Right lobe of liver (tissue), 6 donors: ENCODE measurements around the gene PTGFRN. TPM values are rescaled to one million over a fixed set of nuclear protein-coding genes. Genes with fewer than 3 reads are reported as not detected.
A peak's percentile ranks its signal among the peaks of the same experiment; 100 is the strongest.

ENCODE experiments used
- ATAC-seq, 4 donors: fragments of 200-7000 bp; cut with Tn5 transposase; one replicate each; pipeline ENCODE4 v1.9.1; 2020; ENCODE audit warnings: mild to moderate bottlenecking in 4 of 4, moderate library complexity in 4 of 4
- DNase-seq, 3 donors: peaks; one replicate each; pipeline ENCODE4 v3.0.0-alpha.2; 2020
- H3K27ac ChIP-seq, 3 donors: fragments of 200-600 bp; one replicate each; pipeline ENCODE4 v1.8.0; 2022
- H3K27me3 ChIP-seq, 2 donors: fragments of 200-600 bp; one replicate each; pipeline ENCODE4 v1.8.0; 2022
- H3K36me3 ChIP-seq, 4 donors: fragments of 200-600 bp; sonication (generic) in 1 of 4; one replicate each; pipeline versions ENCODE4 v1.5.1 to v1.8.0; 2017 to 2022; ENCODE audit warnings: control low read depth in 1 of 4
- H3K4me1 ChIP-seq, 4 donors: fragments of 200-600 bp; sonication (generic) in 1 of 4; one replicate each; pipeline versions ENCODE4 v1.5.1 to v1.8.0; 2017 to 2022; ENCODE audit warnings: control low read depth in 1 of 4
- H3K4me3 ChIP-seq, 3 donors: fragments of 200-600 bp; one replicate each; pipeline ENCODE4 v1.8.0; 2022
- H3K9me3 ChIP-seq, 4 donors: fragments of 200-600 bp; sonication (generic) in 1 of 4; one replicate each; pipeline versions ENCODE4 v1.5.1 to v1.8.0; 2017 to 2022; ENCODE audit warnings: control low read depth in 1 of 4
- POLR2A ChIP-seq: fragments of 450-650 bp; IDR thresholded peaks from one replicate; pipeline ENCODE4 v1.6.1; 2017; ENCODE audit warnings: antibody characterized with exemption, mild to moderate bottlenecking
- WGBS: methylation state at CpG from one replicate; pipeline ENCODE4 v1.1.6; 2018; ENCODE audit warnings: low coverage, low lambda C conversion rate; ENCODE audit not compliant: insufficient coverage; ENCODE audit errors: missing lambda C conversion rate; 5-methylcytosine and 5-hydroxymethylcytosine counted together
- intact Hi-C, 2 donors: fragments of 100-400 bp; cut with DNase I; formaldehyde crosslinking; loops; one replicate each; pipeline versions ENCODE4 v1.11.2 to v1.14.1; 2022
- total RNA-seq, 6 experiments: library from RNA; depleted of rRNA in 2 of 6; stranded (reverse); fragments of >200 nt in 2 of 6; fragmentation: NEBNext Ultra II Directional in 3 of 6; extraction: Animal tissue kit (Norgen Biotek cat#: 25700) in 3 of 6; gene quantifications; one replicate each; pipeline versions ENCODE4 v1.1.0 to v1.2.4, GENCODE V29; 2016 to 2023
- TF ChIP-seq, protein P1 (sequence below), 4 donors: fragments of 200-600 bp in 3 of 4; fragments of 450-650 bp in 1 of 4; IDR thresholded peaks; one replicate each; pipeline versions ENCODE4 v1.5.1 to v1.8.0; 2016 to 2022; ENCODE audit warnings: antibody characterized with exemption in 4 of 4, mild to moderate bottlenecking in 2 of 4
- donor health status: DM: no; HTN: yes; CAD: no.
- donor health status: DM: no; HTN: no; CAD: no.
- donor health status: DM: no; HTN: no; CAD: no.
- donor health status: DM: no; HTN: yes; CAD: no.
- donor health status: DM: no; HTN: yes; CAD: no.

The PTGFRN gene
- total RNA-seq, 6 experiments from 2014 or later: 12.6 to 28.1 (median 17.5) TPM

DNA sequence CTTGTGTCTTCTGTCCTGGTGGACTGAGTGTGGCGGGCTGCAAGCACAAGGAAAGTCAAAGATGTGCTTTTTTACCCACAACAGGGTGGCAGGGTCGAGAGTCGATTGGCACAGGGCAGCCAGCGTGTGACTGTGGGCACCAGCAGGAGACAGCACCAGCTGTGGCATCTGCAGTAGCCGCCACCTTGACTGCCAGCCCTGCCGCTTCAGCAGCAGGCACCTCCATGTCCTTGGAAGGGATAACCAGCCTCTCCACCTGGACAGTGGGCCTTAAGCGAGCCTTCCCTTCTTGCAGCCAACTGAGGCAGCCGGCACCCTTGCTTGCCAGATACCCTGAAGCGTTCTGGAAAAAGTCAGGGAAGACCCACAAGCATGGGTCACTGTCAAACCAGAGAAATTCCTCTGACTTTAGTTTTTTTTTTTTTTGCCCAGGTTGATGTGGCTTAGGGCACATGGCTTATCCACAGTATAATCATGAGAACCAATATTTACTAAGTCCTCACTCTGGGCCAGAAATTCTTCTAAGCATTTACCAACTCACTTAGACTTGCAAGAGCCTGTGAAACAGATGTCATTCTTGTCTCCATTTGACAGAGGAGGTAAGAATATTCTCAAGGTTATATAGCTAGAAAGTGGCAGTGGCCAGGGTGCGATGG, 30.1 kb upstream of the PTGFRN start:
- DNase-seq: no peak
- WGBS: 90% methylated on average over 3 of the region's 10 CpGs

DNA sequence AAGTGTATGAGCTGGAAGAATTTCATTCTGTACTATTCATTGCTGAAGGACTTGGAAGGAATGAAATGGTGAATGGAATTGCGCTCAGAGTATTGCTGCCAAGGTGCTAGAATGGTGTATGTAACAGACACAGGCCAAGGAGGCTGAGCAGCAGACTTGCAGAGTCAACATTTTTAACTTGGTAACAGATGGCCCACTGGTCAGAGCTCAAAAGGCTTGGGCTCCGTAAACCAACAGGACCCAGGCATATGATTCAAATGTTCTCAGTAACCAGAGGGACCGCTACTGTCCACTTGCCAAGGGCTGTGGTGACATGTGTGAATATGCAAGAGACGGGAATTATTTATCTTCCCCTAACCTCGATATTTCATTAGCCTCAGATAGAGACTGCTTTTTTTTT, 28.8 kb upstream of the PTGFRN start:
- WGBS: 97% methylated on average over 2 of the region's 5 CpGs
- Histone ChIP-seq H3K9me3 (no peaks in the 10 kb centered on the region), H3K36me3 (no peaks in the 10 kb centered on the region), H3K4me1 (peaks cover 0 to 5% (median 0%) of the 10 kb centered on the region in 4 donors), H3K4me3 (no peak overlapping the region), H3K27me3 (no peaks in the 10 kb centered on the region), H3K27ac (no peak overlapping the region)
- ATAC-seq (no peak), DNase-seq (no peak)
- intact Hi-C loops: no loop called here
- TF ChIP-seq, protein P1, sequence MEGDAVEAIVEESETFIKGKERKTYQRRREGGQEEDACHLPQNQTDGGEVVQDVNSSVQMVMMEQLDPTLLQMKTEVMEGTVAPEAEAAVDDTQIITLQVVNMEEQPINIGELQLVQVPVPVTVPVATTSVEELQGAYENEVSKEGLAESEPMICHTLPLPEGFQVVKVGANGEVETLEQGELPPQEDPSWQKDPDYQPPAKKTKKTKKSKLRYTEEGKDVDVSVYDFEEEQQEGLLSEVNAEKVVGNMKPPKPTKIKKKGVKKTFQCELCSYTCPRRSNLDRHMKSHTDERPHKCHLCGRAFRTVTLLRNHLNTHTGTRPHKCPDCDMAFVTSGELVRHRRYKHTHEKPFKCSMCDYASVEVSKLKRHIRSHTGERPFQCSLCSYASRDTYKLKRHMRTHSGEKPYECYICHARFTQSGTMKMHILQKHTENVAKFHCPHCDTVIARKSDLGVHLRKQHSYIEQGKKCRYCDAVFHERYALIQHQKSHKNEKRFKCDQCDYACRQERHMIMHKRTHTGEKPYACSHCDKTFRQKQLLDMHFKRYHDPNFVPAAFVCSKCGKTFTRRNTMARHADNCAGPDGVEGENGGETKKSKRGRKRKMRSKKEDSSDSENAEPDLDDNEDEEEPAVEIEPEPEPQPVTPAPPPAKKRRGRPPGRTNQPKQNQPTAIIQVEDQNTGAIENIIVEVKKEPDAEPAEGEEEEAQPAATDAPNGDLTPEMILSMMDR (IDR thresholded peaks at IDR 0.05): no peak
- TF ChIP-seq POLR2A: no peak

More for the DNA sequence above, 30.1 kb upstream of the PTGFRN start:
- H3K4me1 ChIP-seq: peaks cover 0 to 5% (median 0%) of the 10 kb centered on the region in 4 donors
- ATAC-seq: no peak
- intact Hi-C loops: no loop called here
- TF ChIP-seq, protein P1 (IDR thresholded peaks at IDR 0.05): no peak
- TF ChIP-seq POLR2A: no peak
- H3K27ac ChIP-seq: no peak overlapping the region
- H3K27me3 ChIP-seq: no peaks in the 10 kb centered on the region
- H3K36me3 ChIP-seq: no peaks in the 10 kb centered on the region
- H3K9me3 ChIP-seq: no peaks in the 10 kb centered on the region
- no peak overlapping the region for H3K4me3 ChIP-seq

DNA sequence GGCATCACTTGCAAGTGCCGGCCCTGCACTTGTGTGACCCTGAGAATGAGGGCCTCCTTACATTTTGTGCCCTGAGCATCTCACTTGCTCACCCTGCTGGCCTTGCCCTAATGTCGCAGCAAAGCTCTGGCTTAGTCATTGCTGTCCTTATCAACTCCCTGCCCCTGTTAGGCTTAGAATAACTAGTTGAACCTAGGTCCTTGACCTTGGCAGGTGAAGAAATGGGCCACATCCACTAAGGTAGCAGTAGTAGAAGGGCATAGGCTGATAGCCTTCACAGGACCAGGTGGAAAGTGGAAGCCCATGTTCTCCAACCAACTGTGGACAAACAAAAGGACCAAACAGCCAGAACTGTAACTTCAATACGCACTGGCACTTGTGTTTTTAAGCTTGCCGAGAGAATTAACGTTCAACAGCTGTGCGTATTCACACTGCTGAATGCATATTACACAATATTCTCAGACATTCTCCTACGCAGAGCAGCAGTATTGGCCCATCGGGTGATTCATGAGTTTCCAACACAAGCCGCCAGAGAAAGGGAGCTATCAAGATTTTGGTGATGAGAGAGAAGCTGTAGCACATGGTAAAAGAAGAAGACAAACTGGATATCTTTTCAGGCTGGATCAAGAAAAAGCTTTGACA, 27.7 kb upstream of the PTGFRN start:
- 57% methylated on average over 9 of the region's 9 CpGs for WGBS
- peaks cover 0 to 5% (median 0%) of the 10 kb centered on the region in 4 donors for H3K4me1 ChIP-seq

DNA sequence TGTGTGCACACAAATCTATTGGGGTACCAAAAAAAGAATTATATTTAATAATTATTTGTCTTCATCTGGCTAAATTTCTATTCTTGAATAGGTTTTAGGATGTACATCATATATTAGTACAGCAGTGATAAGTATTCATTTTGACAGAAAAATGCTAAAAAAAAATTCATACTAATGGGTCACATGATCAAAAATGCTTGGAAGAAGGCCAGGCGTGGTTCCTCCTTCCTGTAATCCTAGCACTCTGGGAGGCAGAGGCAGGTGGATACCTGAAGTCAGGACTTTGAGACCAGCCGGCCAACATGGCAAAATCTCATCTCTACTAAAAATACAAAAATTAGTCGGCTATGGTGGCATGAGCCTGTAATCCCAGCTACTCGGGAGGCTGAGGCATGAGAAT, 26.9 kb upstream of the PTGFRN start:
- H3K9me3 ChIP-seq: no peaks in the 10 kb centered on the region
- no peak overlapping the region for H3K4me3 ChIP-seq
- WGBS: 67% methylated on average over 4 of the region's 4 CpGs
- ATAC-seq (no peak), DNase-seq (no peak)
- TF ChIP-seq, protein P1 (IDR thresholded peaks at IDR 0.05): no peak
- no peak for TF ChIP-seq POLR2A
- H3K27ac ChIP-seq: no peak overlapping the region
- no peaks in the 10 kb centered on the region for H3K27me3 ChIP-seq
- intact Hi-C loops: no loop called here
- H3K4me1 ChIP-seq: peaks cover 0 to 5% (median 0%) of the 10 kb centered on the region in 4 donors
- H3K36me3 ChIP-seq: no peaks in the 10 kb centered on the region

More for the DNA sequence above, 27.7 kb upstream of the PTGFRN start:
- H3K27ac ChIP-seq: no peak overlapping the region
- TF ChIP-seq, protein P1 (IDR thresholded peaks at IDR 0.05): peak in 2 of 4 donors; percentile 6 to 19
- no peak for TF ChIP-seq POLR2A
- DNase-seq (no peak), ATAC-seq (peak in 1 of 4 donors; percentile 72)
- intact Hi-C loops: no loop called here
- no peaks in the 10 kb centered on the region for H3K36me3 ChIP-seq
- no peaks in the 10 kb centered on the region for H3K27me3 ChIP-seq
- no peak overlapping the region for H3K4me3 ChIP-seq
- no peaks in the 10 kb centered on the region for H3K9me3 ChIP-seq
